Glomerular visceral epithelial cell (primary cell): ENCODE measurements around the gene GJA4.
"Not testable (repeated sequence)": the region's sequence is repeated elsewhere in the genome, so short reads cannot be mapped to it uniquely, and the experiment has no call there.

ENCODE experiments used
- DNase-seq: peaks from one replicate; pipeline ENCODE4 v3.0.0-alpha.2; 2016; ENCODE audit errors: extremely low spot score

Gene GJA4

DNA sequence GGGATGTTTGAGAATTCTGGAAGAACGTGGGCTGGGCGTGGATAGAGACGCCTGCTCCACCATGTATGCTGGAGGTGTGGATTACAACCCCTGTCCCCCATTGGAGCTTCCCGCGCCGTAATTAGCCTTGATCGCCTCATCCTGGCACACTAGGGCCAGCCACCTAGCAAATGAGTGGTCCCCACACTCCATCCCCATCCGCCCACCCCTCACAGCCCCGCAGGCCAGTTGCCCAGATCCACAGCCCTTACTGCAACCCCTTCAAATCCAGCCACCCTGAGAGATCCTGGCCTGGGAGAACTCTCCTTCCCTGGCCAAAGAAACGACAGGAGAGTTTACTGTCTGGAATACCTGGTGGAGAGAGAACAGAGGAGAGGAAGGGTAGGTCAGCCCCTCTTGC lies 375 bp upstream of the GJA4 start:
- no peak for DNase-seq

DNA sequence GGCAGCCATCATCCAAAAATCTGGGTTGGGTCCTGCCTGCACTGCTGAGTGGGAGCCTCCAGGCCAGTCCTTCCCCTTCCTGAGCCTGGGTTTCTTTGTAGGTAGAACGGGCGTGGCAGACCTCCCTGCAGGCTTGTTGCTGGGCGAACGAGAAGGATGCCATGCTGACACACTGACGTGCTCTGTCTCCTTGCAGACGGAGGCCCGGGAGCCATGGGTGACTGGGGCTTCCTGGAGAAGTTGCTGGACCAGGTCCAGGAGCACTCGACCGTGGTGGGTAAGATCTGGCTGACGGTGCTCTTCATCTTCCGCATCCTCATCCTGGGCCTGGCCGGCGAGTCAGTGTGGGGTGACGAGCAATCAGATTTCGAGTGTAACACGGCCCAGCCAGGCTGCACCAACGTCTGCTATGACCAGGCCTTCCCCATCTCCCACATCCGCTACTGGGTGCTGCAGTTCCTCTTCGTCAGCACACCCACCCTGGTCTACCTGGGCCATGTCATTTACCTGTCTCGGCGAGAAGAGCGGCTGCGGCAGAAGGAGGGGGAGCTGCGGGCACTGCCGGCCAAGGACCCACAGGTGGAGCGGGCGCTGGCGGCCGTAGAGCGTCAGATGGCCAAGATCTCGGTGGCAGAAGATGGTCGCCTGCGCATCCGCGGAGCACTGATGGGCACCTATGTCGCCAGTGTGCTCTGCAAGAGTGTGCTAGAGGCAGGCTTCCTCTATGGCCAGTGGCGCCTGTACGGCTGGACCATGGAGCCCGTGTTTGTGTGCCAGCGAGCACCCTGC lies 1.4 kb downstream of the GJA4 start:
- peak; percentile 64 for DNase-seq

DNA sequence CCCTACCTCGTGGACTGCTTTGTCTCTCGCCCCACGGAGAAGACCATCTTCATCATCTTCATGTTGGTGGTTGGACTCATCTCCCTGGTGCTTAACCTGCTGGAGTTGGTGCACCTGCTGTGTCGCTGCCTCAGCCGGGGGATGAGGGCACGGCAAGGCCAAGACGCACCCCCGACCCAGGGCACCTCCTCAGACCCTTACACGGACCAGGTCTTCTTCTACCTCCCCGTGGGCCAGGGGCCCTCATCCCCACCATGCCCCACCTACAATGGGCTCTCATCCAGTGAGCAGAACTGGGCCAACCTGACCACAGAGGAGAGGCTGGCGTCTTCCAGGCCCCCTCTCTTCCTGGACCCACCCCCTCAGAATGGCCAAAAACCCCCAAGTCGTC lies 2.0 kb downstream of the GJA4 start:
- DNase-seq, result no peak

DNA sequence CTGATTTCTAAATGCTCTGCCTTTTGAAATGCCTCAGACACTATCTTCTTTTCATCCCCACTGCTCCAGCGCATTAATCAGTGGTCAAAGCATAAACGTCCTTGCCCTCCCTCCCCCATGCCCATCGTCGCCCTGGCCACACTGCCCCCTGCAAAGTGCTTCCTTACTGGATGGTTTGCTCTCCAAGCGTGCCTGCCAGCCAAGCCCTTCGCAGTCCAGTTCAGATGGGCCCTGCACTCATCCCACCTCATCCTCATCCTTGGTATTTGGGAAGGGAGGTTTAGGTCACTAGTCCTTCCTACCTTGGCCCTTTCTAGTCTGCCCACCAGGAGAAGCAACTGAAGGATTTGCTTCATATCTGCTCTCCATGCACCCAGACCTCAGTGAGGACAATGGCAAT lies 3.1 kb downstream of the GJA4 start:
- DNase-seq, result no peak

DNA sequence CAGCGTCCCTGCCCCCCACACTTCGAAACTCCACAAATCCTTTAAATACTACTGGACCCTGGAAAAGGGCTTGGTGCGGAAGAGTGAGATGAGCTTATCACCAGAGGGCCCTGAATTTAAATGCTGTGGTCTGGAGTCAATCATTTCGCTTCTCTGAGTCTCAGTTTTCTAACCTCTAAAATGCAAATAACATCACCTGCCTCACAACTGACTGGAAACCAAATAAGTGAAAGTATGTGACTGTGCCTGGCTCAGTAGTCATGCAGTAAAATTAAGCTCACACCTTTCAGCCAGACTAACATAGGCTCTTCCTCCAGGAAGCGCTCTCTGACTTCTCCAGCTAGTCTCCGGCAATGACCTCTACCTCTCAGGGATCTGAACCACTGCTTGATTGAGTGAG lies 4.2 kb downstream of the GJA4 start:
- DNase-seq, result no peak

DNA sequence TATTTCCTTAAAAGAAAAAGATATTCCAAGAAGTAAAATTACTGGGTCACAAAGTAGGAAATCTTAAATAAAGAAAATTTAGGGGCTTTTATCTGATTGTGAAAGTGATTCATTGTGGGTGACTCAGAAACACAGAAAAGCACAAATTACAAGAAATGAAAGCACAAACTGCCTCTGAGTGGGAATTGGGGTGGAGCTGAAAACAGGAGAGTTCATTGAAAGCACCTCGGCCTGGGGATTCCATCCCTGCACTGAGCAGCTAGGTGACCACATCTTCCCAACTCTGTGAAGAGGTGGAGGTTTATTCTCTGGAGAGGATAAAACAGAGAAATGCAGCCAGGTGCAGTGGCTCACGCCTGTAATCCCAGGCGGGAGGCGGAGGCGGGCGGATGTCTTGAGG lies 7.4 kb downstream of the GJA4 start:
- DNase-seq, result no peak

DNA sequence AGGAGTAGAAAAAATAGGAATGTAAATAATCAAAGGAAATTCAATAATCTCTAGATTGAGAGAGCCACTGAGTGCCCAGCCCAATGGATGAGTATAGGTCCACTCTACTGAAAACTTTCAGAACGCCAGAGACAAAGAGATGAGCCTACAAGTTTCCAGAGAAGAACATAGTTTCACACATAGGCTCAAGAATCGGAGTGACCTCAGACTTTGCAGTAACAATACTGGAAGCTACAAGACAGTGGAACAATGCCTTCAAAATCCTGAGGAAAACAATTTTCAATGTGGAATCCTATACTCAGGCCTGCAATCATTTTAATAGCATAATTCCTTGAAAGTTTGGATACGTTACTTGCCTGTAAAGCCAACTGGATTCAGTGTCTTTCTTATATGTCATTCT lies 11.0 kb downstream of the GJA4 start:
- DNase-seq, result no peak

DNA sequence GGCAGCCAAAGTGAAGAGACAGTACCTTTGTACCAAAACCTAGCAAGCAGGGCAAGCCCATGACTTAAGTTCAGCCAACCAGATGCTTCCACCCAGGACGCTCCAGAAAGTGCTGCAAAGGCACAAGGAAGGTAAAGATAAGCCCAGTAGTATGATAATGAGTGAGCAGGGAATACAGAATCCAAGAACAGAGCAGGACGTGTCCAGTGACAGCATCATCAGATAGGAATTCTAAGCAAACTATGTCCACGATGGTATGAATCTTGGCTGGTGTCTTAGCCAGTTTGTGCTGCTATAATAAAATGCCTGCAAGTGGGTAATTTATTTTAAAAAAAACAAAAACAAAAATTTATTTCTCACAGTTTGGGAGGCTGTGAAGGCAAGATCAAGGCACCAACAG lies 13.6 kb downstream of the GJA4 start:
- no peak for DNase-seq

DNA sequence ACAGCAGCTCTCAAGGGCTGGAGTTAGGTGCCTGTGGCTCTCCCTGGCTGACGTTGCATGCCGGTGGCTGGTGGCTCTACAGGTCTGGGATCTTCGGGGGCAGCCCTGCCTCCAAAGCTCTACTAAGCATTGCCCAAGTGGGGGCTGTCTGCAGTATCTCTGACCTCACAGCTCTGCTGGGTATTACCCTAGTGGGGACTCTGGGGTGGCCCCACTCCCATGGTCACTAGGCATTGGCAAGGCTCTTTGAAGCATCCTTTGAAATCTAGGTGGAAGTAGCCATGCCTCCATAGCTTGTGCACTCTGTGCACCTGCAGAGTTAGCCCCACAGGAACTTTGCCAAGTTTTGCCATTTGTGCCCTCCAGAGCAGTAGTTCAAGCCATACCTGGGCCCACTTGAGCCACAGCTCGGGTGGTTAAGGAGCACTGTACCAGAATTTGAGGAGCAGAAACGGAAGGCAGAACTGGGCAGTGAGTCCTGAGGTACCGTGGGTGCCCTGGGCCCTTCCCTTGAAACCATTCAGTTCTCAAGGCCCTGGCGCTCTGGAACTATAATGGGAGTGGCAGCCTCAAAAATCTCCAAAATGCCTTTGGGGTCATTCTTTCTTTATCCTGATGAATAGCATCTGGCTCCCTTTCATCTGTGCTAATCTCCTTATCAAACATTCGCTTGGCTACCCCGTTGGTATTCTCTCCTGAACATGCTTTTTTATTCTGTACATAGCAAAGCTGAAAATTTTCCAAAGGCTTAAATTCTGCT lies 15.4 kb downstream of the GJA4 start:
- DNase-seq, result no peak

DNA sequence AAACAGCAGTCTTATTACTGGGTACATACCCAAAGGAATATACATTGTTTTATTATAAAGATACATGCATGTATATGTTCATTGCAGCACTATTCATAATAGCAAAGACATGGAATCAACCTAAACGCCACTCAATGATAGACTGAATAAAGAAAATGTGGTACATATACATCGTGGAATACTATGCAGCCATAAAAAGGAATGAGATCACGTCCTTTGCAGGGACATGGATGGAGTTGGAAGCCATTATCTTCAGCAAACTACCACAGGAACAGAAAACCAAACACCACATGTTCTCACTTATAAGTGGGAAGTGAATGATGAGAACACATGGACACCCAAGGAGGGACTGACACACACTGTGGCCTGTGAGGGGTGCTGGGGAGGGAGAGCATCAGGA lies 18.0 kb downstream of the GJA4 start:
- not testable (repeated sequence) for DNase-seq

DNA sequence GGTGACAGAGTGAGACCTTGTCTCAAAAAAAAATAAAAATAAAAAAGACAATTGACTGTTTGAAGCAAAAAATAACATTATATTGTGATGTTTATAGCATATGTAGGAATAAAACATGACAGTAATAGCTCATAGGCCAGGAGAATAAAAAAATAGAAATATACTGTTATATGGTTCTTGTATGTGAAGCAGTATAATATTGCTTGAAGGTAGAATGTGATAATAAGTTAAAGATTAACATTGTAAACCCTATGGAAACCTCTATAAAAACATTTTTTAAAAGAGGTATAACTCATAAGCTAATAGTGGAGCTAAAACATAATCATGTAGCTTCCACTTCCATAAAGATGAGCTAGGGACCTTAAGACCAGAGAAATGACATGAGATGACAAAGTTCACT lies 23.5 kb downstream of the GJA4 start:
- DNase-seq, result no peak

DNA sequence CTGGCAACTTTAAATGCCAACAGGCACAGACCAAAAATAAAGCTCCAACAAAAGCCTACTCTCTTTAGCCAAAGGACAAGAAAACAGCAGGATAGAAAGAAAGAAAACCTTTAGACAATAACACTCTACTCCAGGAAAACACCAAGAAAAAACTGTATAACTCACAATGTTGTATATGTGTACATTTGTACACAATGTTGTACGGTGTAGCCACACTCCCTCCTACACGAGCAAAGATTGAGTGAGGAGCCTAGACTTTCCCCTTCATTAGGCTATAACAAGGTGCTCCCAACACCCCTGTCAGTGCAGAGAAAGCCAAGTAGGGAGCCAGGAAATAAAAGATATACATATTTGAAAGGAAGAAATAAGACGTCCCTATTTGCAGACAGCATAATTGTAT lies 24.0 kb downstream of the GJA4 start:
- no peak for DNase-seq

DNA sequence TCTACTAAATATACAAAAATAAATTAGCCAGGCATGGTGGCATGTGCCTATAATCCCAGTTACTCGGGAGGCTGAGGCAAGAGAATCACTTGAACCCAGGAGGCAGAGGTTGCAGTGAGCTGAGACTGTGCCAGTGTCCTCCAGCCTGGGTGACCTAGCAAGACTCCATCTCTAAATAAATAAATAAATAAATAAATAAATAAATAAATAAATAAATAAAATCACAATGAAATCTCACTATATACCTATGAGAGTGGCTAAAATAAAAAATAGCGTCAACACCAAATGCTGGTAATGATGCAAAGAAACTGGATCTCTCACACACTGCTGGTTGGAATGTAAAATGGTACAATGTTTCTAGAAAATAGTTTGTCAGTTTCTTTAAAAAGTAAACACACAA lies 26.1 kb downstream of the GJA4 start:
- DNase-seq, result not testable (repeated sequence)

DNA sequence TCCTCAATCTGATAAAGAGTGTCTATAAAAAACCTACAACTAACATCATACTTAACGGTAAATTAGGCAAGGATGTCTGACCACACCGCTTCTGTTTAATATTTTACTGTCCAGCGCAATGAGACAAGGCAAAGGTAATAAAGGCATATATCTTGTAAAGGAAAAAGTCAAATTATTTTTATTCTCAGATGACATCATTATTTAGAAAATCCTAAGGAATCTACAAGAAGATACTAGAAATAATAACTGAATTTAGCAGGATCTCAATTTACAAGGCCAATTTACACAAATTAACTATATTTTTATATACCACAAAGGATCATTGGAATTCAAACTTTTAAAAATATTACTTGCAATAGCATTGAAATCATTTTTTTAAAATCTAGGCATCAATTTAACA lies 29.4 kb downstream of the GJA4 start:
- DNase-seq, result no peak

DNA sequence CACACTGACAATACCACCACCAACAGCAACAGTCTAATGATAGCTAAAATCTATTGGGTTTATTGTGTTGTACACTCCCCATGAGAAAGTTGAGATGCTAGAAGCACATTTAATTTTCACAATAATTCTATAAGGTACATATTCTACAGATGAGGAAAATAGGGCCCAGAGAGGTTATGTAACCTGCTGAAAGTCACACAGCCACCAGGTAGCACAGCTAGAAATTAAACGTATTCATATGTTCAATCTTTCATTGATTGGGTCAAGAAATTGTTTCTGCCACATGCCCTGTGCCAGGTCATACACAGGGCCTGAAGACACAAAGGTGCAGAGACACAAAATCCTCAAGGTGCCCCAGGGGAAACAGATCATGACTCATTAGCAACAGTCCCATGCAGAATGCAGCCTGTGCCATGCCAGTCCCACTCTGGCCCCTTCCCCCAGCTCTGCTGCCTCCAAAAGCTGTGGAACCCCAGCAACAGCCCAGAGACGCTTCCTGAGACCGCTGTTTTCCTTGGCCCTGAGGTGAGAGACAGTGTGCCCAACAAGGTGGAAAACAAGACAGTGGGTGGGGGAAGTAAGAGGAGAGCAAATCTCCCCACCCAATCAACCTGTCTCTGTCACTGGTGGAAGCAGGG lies 32.1 kb downstream of the GJA4 start:
- no peak for DNase-seq

DNA sequence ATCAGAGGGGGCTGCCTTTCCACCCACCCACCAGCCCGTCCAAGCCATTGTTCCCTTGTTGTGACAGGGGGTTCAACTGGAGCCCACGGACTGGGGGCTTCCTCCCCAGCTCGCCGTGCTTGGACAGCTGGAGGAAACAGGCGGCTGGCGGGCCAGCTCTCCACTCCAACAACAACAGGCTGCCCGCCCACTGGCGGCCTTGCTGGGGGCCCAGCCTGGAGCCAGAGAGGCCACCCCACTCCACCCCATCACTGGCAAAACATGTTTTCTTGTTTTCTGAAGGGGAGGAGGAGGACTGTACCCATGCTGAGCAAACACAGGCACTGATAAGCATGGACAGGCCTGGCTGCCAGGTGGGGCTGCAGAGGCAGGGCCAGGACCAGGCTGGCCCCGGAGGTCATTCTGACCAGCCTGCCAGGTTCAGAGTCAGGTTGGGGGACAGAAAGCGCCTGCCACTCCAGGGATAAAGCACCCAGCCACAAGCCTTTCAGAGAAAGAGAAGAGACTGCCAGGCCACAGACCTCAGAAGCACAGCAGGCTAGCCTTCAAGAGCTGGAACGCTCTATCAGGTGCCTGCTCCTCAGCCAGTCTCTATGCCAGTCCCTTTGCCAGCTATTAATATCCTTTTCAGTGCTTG lies 32.8 kb downstream of the GJA4 start:
- DNase-seq, result no peak

DNA sequence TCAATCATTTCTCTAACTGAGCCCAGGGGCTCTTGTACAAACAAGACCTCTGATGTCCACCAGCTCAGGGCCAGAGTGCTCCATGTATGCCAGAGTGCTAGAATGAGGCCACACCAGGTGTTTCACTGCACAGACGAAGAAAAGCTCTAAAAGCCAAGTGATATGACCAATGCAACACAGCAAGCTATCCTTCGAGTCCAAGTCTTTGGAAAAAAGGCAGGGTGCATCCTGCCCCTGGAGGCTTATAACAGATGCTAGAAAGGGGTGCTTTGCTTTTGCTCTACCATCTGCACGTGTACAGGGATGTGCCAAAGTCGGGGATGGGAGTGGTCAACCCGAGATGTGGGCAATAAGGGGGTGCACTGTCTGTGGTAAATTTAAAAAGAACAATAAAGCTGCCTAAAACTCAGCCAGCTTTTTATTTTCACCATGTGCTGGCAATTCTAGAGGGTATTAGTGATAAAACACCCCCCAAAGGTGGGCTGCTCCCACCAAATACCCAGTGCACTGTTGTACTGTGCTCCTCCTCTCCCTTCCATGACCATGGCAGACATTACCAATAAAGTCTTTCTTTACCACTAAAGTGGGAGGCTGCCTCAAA lies 34.6 kb downstream of the GJA4 start:
- DNase-seq, result no peak

DNA sequence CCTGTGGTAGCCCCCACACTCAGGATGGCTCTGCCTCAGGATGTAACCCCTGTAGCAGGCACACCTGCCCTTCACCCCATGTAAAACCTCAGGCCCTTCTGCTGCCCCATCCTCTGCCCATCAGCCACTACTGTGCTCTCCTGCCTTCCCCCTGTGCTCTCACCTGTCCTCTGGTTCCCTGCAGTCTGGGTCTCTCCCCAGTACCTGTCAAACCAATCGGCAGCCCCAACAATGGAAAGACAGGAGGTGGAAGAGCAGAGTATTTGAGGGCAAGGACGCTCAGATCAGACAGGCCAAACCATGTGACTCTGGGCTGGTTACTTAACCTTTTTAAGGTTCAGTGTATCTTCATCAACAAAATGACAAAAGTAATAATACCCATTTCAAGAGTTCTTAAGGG lies 35.8 kb downstream of the GJA4 start:
- DNase-seq, result no peak

DNA sequence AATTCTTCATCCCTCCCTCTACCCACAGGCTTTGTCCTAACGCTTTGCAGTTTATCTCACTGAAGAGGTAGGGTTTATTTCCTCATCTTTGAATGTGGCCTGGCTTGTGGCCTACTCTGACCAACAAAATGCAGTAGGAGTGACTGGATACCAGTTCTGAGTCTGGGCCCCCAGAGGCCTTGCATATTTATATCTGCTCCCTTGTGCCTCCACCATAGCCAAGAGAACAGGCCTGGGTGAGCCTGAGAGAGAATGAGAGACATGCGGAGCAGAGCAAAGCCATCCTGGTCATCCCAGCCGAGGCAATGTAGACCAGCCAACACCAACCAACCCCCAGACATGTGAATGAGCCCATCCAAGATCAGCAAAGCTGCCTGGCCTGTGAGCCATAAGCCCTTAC lies 36.5 kb downstream of the GJA4 start:
- DNase-seq, result no peak

DNA sequence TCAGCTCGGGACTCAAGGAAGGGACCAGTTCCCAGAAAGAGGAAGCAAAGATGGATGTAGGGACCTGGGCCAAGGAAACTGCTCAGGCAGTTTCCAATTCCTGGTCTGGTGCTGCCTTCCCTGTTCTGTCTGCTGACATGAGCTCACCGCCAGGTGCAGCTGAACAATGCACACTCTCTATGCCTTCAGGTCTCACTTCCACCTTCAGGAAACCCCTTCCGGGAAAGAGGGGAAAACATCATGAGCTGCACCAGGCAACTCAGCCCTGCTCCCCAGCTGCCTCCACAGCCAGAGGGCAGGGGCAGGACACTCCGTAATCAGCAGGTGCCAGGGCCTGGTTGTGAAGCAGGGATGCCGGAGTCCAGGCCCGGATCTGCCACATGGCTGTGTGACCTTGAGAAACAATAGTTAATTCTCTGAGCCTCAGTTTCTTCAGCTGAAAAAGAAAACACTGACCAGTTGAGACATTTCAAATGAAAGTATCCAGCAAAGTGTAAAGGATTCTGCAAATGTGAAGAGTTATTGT lies 39.0 kb downstream of the GJA4 start:
- DNase-seq, result no peak

DNA sequence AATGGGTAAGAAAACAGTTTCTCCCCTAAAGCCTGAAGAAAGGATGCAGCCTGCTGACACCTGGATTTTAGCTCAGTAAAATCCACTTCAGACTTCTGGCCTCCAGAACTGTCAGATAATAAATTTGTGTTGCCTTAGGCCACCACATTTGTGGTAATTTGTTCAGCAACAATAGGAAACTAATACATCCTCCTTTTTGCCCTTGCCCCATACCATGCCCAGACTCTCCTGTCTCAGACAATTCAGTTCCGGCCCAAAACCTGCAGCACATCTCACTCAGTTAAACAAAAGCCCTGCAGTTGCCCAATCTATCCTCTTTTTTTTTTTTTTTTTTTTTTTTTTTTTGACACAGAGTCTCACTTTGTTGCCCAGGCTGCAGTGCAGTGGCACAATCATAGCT lies 40.9 kb downstream of the GJA4 start:
- no peak for DNase-seq
